Measurements from ENCODE around the gene FRG1.

- TF ChIP-seq CTCF (IDR thresholded peaks at IDR 0.05) (peak in 1 of 5 experiments; percentile 15), POLR2A (IDR thresholded peaks at IDR 0.05) (no peak)
Measured at GRCh38 chr4:189912170-189912569, 28.5 kb upstream of the FRG1 start.
